Fibroblast of lung (primary cell): Measurements from ENCODE around the gene OPRD1. TPM values are rescaled to one million over a fixed set of nuclear protein-coding genes. Genes with fewer than 3 reads are reported as not detected.

Experiments
- DNase-seq, 2 donors: peaks; one replicate each; pipeline versions ENCODE4 v3.0.0 to v3.0.0-alpha.2; 2010; ENCODE audit warnings: low read depth in 2 of 2
- H2AFZ ChIP-seq: 2 replicates; pipeline ENCODE4 v1.5.1; 2012; ENCODE audit warnings: low read length, control low read depth, inconsistent platforms
- H3K27ac ChIP-seq: 2 replicates; pipeline ENCODE4 v1.5.1; 2011; ENCODE audit warnings: low read length, control low read depth; ENCODE audit not compliant: insufficient read depth
- H3K27me3 ChIP-seq: 2 replicates; pipeline ENCODE4 v1.5.1; 2011; ENCODE audit warnings: mild to moderate bottlenecking, low read length; ENCODE audit not compliant: control insufficient read depth, insufficient read depth
- H3K36me3 ChIP-seq: 2 replicates; pipeline ENCODE4 v1.5.1; 2011; ENCODE audit warnings: low read length; ENCODE audit not compliant: control insufficient read depth, insufficient read depth
- H3K4me1 ChIP-seq: 2 replicates; pipeline ENCODE4 v1.5.1; 2011; ENCODE audit warnings: low read length; ENCODE audit not compliant: control insufficient read depth, insufficient read depth; ENCODE audit errors: extremely low read depth
- H3K4me2 ChIP-seq: 2 replicates; pipeline ENCODE4 v1.5.1; 2011; ENCODE audit warnings: low read length, control low read depth; ENCODE audit not compliant: insufficient read depth; ENCODE audit errors: extremely low read depth
- H3K4me3 ChIP-seq, 4 experiments: fragments of 200-600 bp in 1 of 4; sonication (generic) in 1 of 4; replicated peaks in 1 of 4; 2 replicates each; pipeline ENCODE4 v1.5.1; 2011 to 2016; ENCODE audit warnings: low read length in 4 of 4, low read depth in 3 of 4, mild to moderate bottlenecking in 3 of 4, control low read depth in 2 of 4, inconsistent platforms in 1 of 4, mixed read lengths in 1 of 4; ENCODE audit not compliant: insufficient read depth in 1 of 4; ENCODE audit errors: control extremely low read depth in 1 of 4
- H3K79me2 ChIP-seq: 2 replicates; pipeline ENCODE4 v1.5.1; 2012; ENCODE audit warnings: mild to moderate bottlenecking, low read length, inconsistent platforms; ENCODE audit not compliant: control insufficient read depth, insufficient read depth
- H3K9ac ChIP-seq: 2 replicates; pipeline ENCODE4 v1.5.1; 2011; ENCODE audit warnings: mild to moderate bottlenecking, low read length, control low read depth; ENCODE audit not compliant: insufficient read depth
- H3K9me3 ChIP-seq: 2 replicates; pipeline ENCODE4 v1.5.1; 2012; ENCODE audit warnings: low read depth, low read length; ENCODE audit not compliant: control insufficient read depth, insufficient read depth
- H4K20me1 ChIP-seq: 2 replicates; pipeline ENCODE4 v1.5.1; 2011; ENCODE audit warnings: low read length; ENCODE audit not compliant: control insufficient read depth, insufficient read depth; ENCODE audit errors: extremely low read depth
- EZH2 ChIP-seq: IDR thresholded peaks from 2 replicates; pipeline ENCODE4 v1.5.1; 2012; ENCODE audit warnings: low read length, control low read depth, mild to moderate bottlenecking; ENCODE audit errors: missing control alignments
- polyA plus RNA-seq, 2 donors: library from polyadenylated mRNA; depleted of rRNA in 1 of 2; stranded (reverse) in 1 of 2; unstranded in 1 of 2; fragments of >200 nt; gene quantifications; 2 replicates each; pipeline ENCODE4 v1.2.1, GENCODE V29; 2011 to 2012; ENCODE audit warnings: missing spikeins in 1 of 2
- total RNA-seq: library from RNA; depleted of rRNA; stranded (reverse); fragments of >200 nt; gene quantifications from 2 replicates; pipeline ENCODE4 v1.2.1, GENCODE V29; 2014
- TF ChIP-seq, protein P1 (sequence below), 2 donors: IDR thresholded peaks in 1 of 2; conservative IDR thresholded peaks in 1 of 2; 1 replicate in 1 of 2; 2 replicates in 1 of 2; pipeline ENCODE4 v1.5.1; 2011 to 2012; ENCODE audit warnings: low read length in 2 of 2, control low read depth in 1 of 2, inconsistent platforms in 1 of 2, low read depth in 1 of 2, mild to moderate bottlenecking in 1 of 2

OPRD1 gene
- total and polyA plus RNA-seq, 2 donors (not counting 1 experiment from before 2014, with no cell fraction given), result under 0.01 to 0.01 TPM

DNA sequence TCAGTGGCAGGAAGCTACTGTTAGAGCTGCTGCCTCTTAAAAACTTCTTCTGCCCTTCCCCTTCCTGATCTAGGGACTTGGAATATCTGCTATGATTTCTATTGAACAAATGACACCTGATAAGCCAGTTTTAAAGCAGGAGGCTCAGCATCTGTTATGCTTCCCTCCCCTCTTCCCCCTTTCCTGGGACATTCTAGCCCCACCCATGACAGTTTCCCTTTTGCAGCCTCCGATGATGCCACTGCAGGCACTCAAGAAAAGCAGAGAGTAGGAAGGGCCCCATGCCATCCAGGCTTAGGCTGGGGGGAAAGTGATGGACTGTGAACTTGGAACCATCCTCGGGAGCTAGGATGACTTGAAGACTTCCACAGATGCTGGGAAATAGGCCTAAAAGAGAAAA lies 87.3 kb downstream of the OPRD1 start:
- H3K9ac ChIP-seq, result no peak overlapping the region
- H3K4me2 ChIP-seq, result no peak overlapping the region
- no peak overlapping the region for H3K4me3 ChIP-seq
- H3K36me3 ChIP-seq, result no peaks in the 10 kb centered on the region
- no peaks in the 10 kb centered on the region for H4K20me1 ChIP-seq
- H3K27me3 ChIP-seq, result no peaks in the 10 kb centered on the region
- H3K27ac ChIP-seq, result no peak overlapping the region
- no peak for DNase-seq
- H3K79me2 ChIP-seq, result no peaks in the 10 kb centered on the region
- H3K4me1 ChIP-seq, result no peaks in the 10 kb centered on the region
- TF ChIP-seq EZH2, result no peak
- TF ChIP-seq, protein P1, sequence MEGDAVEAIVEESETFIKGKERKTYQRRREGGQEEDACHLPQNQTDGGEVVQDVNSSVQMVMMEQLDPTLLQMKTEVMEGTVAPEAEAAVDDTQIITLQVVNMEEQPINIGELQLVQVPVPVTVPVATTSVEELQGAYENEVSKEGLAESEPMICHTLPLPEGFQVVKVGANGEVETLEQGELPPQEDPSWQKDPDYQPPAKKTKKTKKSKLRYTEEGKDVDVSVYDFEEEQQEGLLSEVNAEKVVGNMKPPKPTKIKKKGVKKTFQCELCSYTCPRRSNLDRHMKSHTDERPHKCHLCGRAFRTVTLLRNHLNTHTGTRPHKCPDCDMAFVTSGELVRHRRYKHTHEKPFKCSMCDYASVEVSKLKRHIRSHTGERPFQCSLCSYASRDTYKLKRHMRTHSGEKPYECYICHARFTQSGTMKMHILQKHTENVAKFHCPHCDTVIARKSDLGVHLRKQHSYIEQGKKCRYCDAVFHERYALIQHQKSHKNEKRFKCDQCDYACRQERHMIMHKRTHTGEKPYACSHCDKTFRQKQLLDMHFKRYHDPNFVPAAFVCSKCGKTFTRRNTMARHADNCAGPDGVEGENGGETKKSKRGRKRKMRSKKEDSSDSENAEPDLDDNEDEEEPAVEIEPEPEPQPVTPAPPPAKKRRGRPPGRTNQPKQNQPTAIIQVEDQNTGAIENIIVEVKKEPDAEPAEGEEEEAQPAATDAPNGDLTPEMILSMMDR (conservative IDR thresholded peaks at IDR 0.05 in 1 of 2, IDR thresholded peaks at IDR 0.05 in 1 of 2; ENCODE audit: low read depth in 1 of 2, low read length in 2 of 2), result no peak
- H3K9me3 ChIP-seq, result no peaks in the 10 kb centered on the region
- no peak overlapping the region for H2AFZ ChIP-seq

DNA sequence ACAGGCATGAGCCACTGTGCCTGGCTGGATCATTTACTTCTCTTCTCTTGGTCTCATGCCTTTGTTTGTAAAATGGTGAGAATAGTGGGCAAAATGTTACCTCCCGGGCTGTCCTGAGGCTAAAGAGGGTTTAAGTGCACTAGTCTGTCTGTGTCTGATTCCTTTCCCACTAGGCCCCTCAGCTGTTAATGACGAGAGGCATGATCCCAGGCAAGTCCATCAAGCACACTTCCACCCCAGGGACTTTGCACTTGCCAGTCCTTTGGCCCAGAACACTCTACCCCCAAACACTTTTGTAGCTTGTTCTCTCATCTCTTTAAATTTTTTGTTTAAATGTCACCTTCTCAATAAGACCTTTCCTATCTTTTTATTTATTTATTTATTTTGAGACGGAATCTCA lies 88.6 kb downstream of the OPRD1 start:
- H4K20me1 ChIP-seq, result no peaks in the 10 kb centered on the region
- no peak overlapping the region for H3K4me3 ChIP-seq
- H3K79me2 ChIP-seq, result no peaks in the 10 kb centered on the region
- no peaks in the 10 kb centered on the region for H3K4me1 ChIP-seq
- no peak overlapping the region for H3K27ac ChIP-seq
- DNase-seq, result no peak
- no peak overlapping the region for H3K4me2 ChIP-seq
- H3K9me3 ChIP-seq, result no peaks in the 10 kb centered on the region
- H3K27me3 ChIP-seq, result no peaks in the 10 kb centered on the region
- H2AFZ ChIP-seq, result no peak overlapping the region
- no peaks in the 10 kb centered on the region for H3K36me3 ChIP-seq
- TF ChIP-seq EZH2, result no peak
- TF ChIP-seq, protein P1 (conservative IDR thresholded peaks at IDR 0.05 in 1 of 2, IDR thresholded peaks at IDR 0.05 in 1 of 2; ENCODE audit: low read depth in 1 of 2, low read length in 2 of 2), result no peak
- H3K9ac ChIP-seq, result no peak overlapping the region

DNA sequence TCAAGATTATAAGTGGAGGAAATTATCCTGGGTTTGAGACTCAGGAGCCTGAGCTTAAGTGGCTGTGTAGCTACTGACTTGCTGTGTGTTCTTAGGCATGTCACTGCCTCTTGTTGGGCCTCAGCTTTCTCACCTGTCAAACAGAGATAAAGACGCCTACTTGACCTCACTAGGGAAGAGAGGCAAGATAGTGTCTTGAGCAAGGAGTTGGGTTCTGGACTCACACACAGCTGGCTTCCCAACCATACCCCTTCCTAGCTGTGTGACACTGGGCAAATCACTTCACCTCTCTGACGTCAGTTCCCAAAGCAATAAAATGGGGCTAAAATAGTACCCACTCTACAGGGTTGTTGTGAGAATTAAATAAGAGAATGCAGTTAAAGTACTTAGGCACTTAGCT lies 90.8 kb downstream of the OPRD1 start:
- Histone ChIP-seq H2AFZ (no peak overlapping the region), H3K9ac (no peak overlapping the region), H3K79me2 (no peaks in the 10 kb centered on the region), H3K4me3 (no peak overlapping the region), H3K9me3 (no peaks in the 10 kb centered on the region), H3K4me1 (no peaks in the 10 kb centered on the region), H3K27me3 (no peaks in the 10 kb centered on the region), H3K4me2 (no peak overlapping the region), H3K27ac (no peak overlapping the region), H4K20me1 (no peaks in the 10 kb centered on the region), H3K36me3 (no peaks in the 10 kb centered on the region)
- DNase-seq, result no peak
- no peak for TF ChIP-seq EZH2
- TF ChIP-seq, protein P1 (conservative IDR thresholded peaks at IDR 0.05 in 1 of 2, IDR thresholded peaks at IDR 0.05 in 1 of 2; ENCODE audit: low read depth in 1 of 2, low read length in 2 of 2), result no peak
